Measurements from ENCODE around the gene RDH8. TPM values are rescaled to one million over a fixed set of nuclear protein-coding genes. Genes with fewer than 3 reads are reported as not detected.

Gene RDH8
- not detected for polyA plus RNA-seq (2013, experiment 1 of 4)
- polyA plus RNA-seq (2013, experiment 2 of 4) = not detected
- 0.43 TPM for polyA plus RNA-seq (2013, experiment 3 of 4)
- polyA plus RNA-seq (2013, experiment 4 of 4) = not detected

DNA sequence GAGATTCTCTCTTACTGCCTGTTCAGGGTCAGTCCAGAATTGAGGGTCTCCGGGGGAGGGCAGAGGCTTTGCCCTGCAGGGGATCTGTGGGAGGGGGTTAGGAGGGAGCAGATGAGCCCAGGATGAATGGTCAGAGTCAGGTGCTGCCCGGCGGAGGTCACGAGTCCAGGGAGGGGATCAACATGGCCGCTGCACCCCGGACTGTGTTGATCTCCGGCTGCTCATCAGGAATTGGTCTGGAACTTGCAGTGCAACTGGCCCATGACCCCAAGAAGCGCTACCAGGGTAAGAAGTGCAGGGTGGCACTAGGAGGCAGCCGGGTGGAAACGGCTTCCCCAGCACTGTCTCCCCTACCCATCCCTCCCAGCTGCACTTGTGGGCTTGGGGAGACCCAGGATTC is at the start of gene RDH8:
RDH8 (plus strand) TSS at position 168 of the 400 bp plus-strand sequence; CDS start at position 183, 15 bp downstream.
- H3K36me3 ChIP-seq (ENCODE audit: control insufficient read depth, insufficient read depth, low read length) = no peaks in the 10 kb centered on the region
- H3K4me1 ChIP-seq (ENCODE audit: control insufficient read depth, insufficient read depth, low read length) = peaks cover 12% of the 10 kb centered on the region
- 76 to 77% methylated on average over 10 of the region's 10 CpGs for WGBS, 2 experiments
- peaks cover 46% of the 10 kb centered on the region for H3K27me3 ChIP-seq (ENCODE audit: control insufficient read depth, insufficient read depth, low read length, poor library complexity, severe bottlenecking)
- H3K4me3 ChIP-seq (ENCODE audit: insufficient read depth, low read depth, low read length) = no peak within 1 kb of the TSS
- no peak within 1 kb of the TSS for H3K27ac ChIP-seq (ENCODE audit: insufficient read depth, low read depth, low read length, poor library complexity, severe bottlenecking)
- no peaks in the 10 kb centered on the region for H3K9me3 ChIP-seq (ENCODE audit: control insufficient read depth, low read length)

- no peaks in the 10 kb centered on the region for H3K9me3 ChIP-seq (ENCODE audit: control insufficient read depth, low read length)
- H3K27me3 ChIP-seq (ENCODE audit: control insufficient read depth, insufficient read depth, low read length, poor library complexity, severe bottlenecking) = peaks cover 20% of the 10 kb centered on the region
- WGBS, 2 experiments = 33 to 34% methylated on average over 14 of the region's 14 CpGs
- H3K4me3 ChIP-seq (ENCODE audit: insufficient read depth, low read depth, low read length) = no peak overlapping the region
- H3K27ac ChIP-seq (ENCODE audit: insufficient read depth, low read depth, low read length, poor library complexity, severe bottlenecking) = no peak overlapping the region
- no peaks in the 10 kb centered on the region for H3K4me1 ChIP-seq (ENCODE audit: control insufficient read depth, insufficient read depth, low read length)
- no peaks in the 10 kb centered on the region for H3K36me3 ChIP-seq (ENCODE audit: control insufficient read depth, insufficient read depth, low read length)
Measured at GRCh38 chr19:9966024-9966423, 47.3 kb upstream of the RDH8 start.

GRCh38 chr19:9966448-9966847 is 46.8 kb upstream of the RDH8 start:
- no peak overlapping the region for H3K4me3 ChIP-seq (ENCODE audit: insufficient read depth, low read depth, low read length)
- H3K36me3 ChIP-seq (ENCODE audit: control insufficient read depth, insufficient read depth, low read length) = no peaks in the 10 kb centered on the region
- peaks cover 20% of the 10 kb centered on the region for H3K27me3 ChIP-seq (ENCODE audit: control insufficient read depth, insufficient read depth, low read length, poor library complexity, severe bottlenecking)
- WGBS, 2 experiments = 2 to 3% methylated on average over 29 of the region's 29 CpGs
- H3K9me3 ChIP-seq (ENCODE audit: control insufficient read depth, low read length) = no peaks in the 10 kb centered on the region
- H3K4me1 ChIP-seq (ENCODE audit: control insufficient read depth, insufficient read depth, low read length) = no peaks in the 10 kb centered on the region
- H3K27ac ChIP-seq (ENCODE audit: insufficient read depth, low read depth, low read length, poor library complexity, severe bottlenecking) = no peak overlapping the region

DNA sequence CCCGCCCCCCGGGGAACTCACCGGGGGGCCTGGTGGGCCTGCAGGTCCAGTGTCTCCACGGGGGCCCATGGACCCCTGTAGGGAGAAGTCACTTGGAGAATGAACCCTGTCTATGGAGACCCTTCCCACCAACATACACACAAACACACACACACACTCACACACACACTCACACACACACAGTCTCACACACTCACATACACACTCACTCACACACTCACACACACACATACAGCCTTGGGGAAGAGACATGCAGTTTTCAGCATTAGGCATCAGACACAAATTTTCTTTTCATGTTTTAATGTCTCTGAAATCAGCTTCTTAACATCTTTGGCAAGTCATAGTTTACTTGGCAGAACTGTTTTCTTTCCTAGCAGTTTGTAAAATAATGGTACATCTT is 46.0 kb upstream of the RDH8 start:
- H3K27ac ChIP-seq (ENCODE audit: insufficient read depth, low read depth, low read length, poor library complexity, severe bottlenecking) = no peak overlapping the region
- no peaks in the 10 kb centered on the region for H3K36me3 ChIP-seq (ENCODE audit: control insufficient read depth, insufficient read depth, low read length)
- H3K9me3 ChIP-seq (ENCODE audit: control insufficient read depth, low read length) = no peaks in the 10 kb centered on the region
- H3K27me3 ChIP-seq (ENCODE audit: control insufficient read depth, insufficient read depth, low read length, poor library complexity, severe bottlenecking) = peaks cover 20% of the 10 kb centered on the region
- H3K4me1 ChIP-seq (ENCODE audit: control insufficient read depth, insufficient read depth, low read length) = no peaks in the 10 kb centered on the region
- H3K4me3 ChIP-seq (ENCODE audit: insufficient read depth, low read depth, low read length) = no peak overlapping the region
- WGBS, 2 experiments = 66 to 83% methylated on average over 4 of the region's 4 CpGs

GRCh38 chr19:9968820-9969687 is 44.2 kb upstream of the RDH8 start:
- WGBS, 2 experiments = 84 to 87% methylated on average over 8 of the region's 8 CpGs
- Histone ChIP-seq H3K9me3 (ENCODE audit: control insufficient read depth, low read length) (no peaks in the 10 kb centered on the region), H3K36me3 (ENCODE audit: control insufficient read depth, insufficient read depth, low read length) (no peaks in the 10 kb centered on the region), H3K27ac (ENCODE audit: insufficient read depth, low read depth, low read length, poor library complexity, severe bottlenecking) (no peak overlapping the region), H3K27me3 (ENCODE audit: control insufficient read depth, insufficient read depth, low read length, poor library complexity, severe bottlenecking) (peaks cover 20% of the 10 kb centered on the region), H3K4me3 (ENCODE audit: insufficient read depth, low read depth, low read length) (no peak overlapping the region), H3K4me1 (ENCODE audit: control insufficient read depth, insufficient read depth, low read length) (no peaks in the 10 kb centered on the region)

DNA sequence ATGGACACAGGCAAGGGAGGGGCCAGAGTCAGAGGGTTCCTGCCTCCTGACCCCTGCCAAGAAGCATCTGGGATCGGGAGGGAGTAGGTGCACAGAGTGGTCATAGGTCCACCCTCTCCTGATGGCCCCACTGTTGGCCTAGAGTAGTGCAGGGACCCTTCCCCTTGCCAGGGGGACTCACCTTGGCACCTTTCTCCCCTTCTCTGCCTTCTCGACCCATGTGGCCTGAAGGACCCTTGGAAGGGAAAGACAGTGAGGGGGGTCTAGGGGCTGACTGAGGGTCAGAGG is 43.7 kb upstream of the RDH8 start:
- Histone ChIP-seq H3K27me3 (ENCODE audit: control insufficient read depth, insufficient read depth, low read length, poor library complexity, severe bottlenecking) (peaks cover 20% of the 10 kb centered on the region), H3K27ac (ENCODE audit: insufficient read depth, low read depth, low read length, poor library complexity, severe bottlenecking) (no peak overlapping the region), H3K4me1 (ENCODE audit: control insufficient read depth, insufficient read depth, low read length) (no peaks in the 10 kb centered on the region), H3K36me3 (ENCODE audit: control insufficient read depth, insufficient read depth, low read length) (no peaks in the 10 kb centered on the region), H3K9me3 (ENCODE audit: control insufficient read depth, low read length) (no peaks in the 10 kb centered on the region), H3K4me3 (ENCODE audit: insufficient read depth, low read depth, low read length) (no peak overlapping the region)
- 77 to 88% methylated on average over 1 to 2 of the region's 2 CpGs for WGBS, 2 experiments

- no peak overlapping the region for H3K27ac ChIP-seq (ENCODE audit: insufficient read depth, low read depth, low read length, poor library complexity, severe bottlenecking)
- no peaks in the 10 kb centered on the region for H3K9me3 ChIP-seq (ENCODE audit: control insufficient read depth, low read length)
- no peaks in the 10 kb centered on the region for H3K36me3 ChIP-seq (ENCODE audit: control insufficient read depth, insufficient read depth, low read length)
- H3K4me3 ChIP-seq (ENCODE audit: insufficient read depth, low read depth, low read length) = no peak overlapping the region
- WGBS, 2 experiments = 86% methylated on average over 8 of the region's 8 CpGs
- no peaks in the 10 kb centered on the region for H3K4me1 ChIP-seq (ENCODE audit: control insufficient read depth, insufficient read depth, low read length)
- H3K27me3 ChIP-seq (ENCODE audit: control insufficient read depth, insufficient read depth, low read length, poor library complexity, severe bottlenecking) = peaks cover 19% of the 10 kb centered on the region
Measured at GRCh38 chr19:9970481-9970880, 42.8 kb upstream of the RDH8 start.

DNA sequence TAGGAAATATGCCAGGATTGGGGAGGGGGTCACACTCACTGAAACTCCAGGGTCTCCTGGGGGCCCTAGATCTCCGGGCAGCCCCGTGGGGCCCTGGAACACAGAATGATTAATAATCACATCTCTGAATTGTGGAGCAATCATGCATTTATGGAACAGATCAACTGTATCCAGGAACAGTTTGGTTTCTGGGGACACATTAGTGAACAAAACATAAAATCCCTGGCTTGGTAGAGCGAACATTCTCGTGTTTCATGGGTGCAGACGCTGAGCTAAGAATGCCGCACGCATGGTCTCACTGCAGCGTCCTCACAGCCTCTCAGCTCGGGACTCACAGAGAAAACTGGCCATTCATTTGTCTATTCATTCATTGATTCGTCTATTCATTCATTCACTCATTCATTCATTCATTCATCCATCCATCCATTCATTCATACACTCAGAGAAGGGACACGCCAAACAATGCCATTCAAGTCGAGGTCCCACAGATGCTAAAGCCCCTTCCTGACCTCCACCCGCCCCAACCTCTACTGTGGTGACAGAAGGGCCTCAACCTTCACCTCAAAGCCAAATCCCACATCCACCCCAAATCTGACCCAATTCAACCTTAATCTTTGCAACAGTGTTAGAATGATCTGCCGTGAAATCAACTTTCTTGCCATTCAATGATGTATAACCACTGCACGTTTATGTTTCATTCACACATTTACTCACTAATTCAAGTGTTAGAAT is 42.0 kb upstream of the RDH8 start:
- no peaks in the 10 kb centered on the region for H3K9me3 ChIP-seq (ENCODE audit: control insufficient read depth, low read length)
- H3K27me3 ChIP-seq (ENCODE audit: control insufficient read depth, insufficient read depth, low read length, poor library complexity, severe bottlenecking) = peaks cover 10% of the 10 kb centered on the region
- H3K4me3 ChIP-seq (ENCODE audit: insufficient read depth, low read depth, low read length) = no peak overlapping the region
- 84 to 85% methylated on average over 15 of the region's 15 CpGs for WGBS, 2 experiments
- H3K27ac ChIP-seq (ENCODE audit: insufficient read depth, low read depth, low read length, poor library complexity, severe bottlenecking) = no peak overlapping the region
- no peaks in the 10 kb centered on the region for H3K4me1 ChIP-seq (ENCODE audit: control insufficient read depth, insufficient read depth, low read length)
- H3K36me3 ChIP-seq (ENCODE audit: control insufficient read depth, insufficient read depth, low read length) = no peaks in the 10 kb centered on the region

DNA sequence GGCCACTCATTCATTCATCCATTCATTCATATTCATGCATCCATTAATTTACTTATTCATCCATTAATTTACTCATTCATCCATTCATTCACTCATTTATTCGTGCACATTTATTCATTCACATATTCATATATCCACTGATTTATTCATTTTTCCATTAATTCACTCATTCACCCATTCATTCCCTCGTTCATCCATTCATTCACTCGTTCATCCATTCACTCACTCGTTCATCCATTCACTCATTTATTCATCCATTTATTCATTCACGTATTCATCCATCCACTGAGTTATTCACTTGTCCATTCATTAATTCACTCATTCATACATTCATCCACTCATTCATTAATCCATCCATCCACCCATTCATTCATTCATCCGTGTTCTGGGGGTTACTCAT is 41.2 kb upstream of the RDH8 start:
- Histone ChIP-seq H3K4me3 (ENCODE audit: insufficient read depth, low read depth, low read length) (no peak overlapping the region), H3K9me3 (ENCODE audit: control insufficient read depth, low read length) (no peaks in the 10 kb centered on the region), H3K4me1 (ENCODE audit: control insufficient read depth, insufficient read depth, low read length) (no peaks in the 10 kb centered on the region), H3K27ac (ENCODE audit: insufficient read depth, low read depth, low read length, poor library complexity, severe bottlenecking) (no peak overlapping the region), H3K27me3 (ENCODE audit: control insufficient read depth, insufficient read depth, low read length, poor library complexity, severe bottlenecking) (peaks cover 3% of the 10 kb centered on the region), H3K36me3 (ENCODE audit: control insufficient read depth, insufficient read depth, low read length) (no peaks in the 10 kb centered on the region)
- 83 to 88% methylated on average over 6 of the region's 6 CpGs for WGBS, 2 experiments
